Measurements from ENCODE around the gene LPAR5.

- TF ChIP-seq CTCF (IDR thresholded peaks at IDR 0.05; ENCODE audit: insufficient read depth, low read depth, low read length): no peak
- no peak for TF ChIP-seq EZH2 (IDR thresholded peaks at IDR 0.05; ENCODE audit: insufficient read depth, low read length)
Observed at GRCh38 chr12:6635375-6635855, 344 bp downstream of the LPAR5 start.
